ENCODE results near the gene ULK2. TPM values are rescaled to one million over a fixed set of nuclear protein-coding genes. Genes with fewer than 3 reads are reported as not detected.

Gene ULK2
- 10 to 100 TPM; 31.6 to 54.8 (median 45.9) TPM for total RNA-seq

GRCh38 chr17:19867329-19868078 lies at the start of gene ULK2:
Gene ULK2 (minus strand): TSS chr17:19867936. CDS start chr17:19867417, 519 bp downstream.
- peak within 1 kb of the TSS; percentile 82 to 95 (median 88) for H3K27ac ChIP-seq
- peak in 1 of 2 donors; percentile 73 for TF ChIP-seq EP300 (IDR thresholded peaks at IDR 0.05)
- TF ChIP-seq CTCF (IDR thresholded peaks at IDR 0.05), result peak in 4 of 5 experiments; percentile 19 to 52 (median 38)
- peak; percentile 85 to 87 for TF ChIP-seq POLR2A (IDR thresholded peaks at IDR 0.05)

GRCh38 chr17:19915245-19915978 lies 47.7 kb upstream of the ULK2 start:
- TF ChIP-seq CTCF (IDR thresholded peaks at IDR 0.05), result no peak
- no peak for TF ChIP-seq EP300 (IDR thresholded peaks at IDR 0.05)
- no peak for TF ChIP-seq POLR2A (IDR thresholded peaks at IDR 0.05)
- H3K27ac ChIP-seq, result no peak overlapping the region
- no peak overlapping the region for H3K4me3 ChIP-seq
- no peaks in the 10 kb centered on the region for H3K4me1 ChIP-seq
- 95 to 100% methylated on average over 2 of the region's 2 CpGs for WGBS, 2 donors
- peaks cover 0 to 95% (median 12%) of the 10 kb centered on the region in 3 donors for H3K36me3 ChIP-seq
- H3K27me3 ChIP-seq, result no peaks in the 10 kb centered on the region
- DNase-seq (ENCODE audit: low spot score in 2 of 2), result no peak
- no peaks in the 10 kb centered on the region for H3K9me3 ChIP-seq

More at GRCh38 chr17:19867329-19868078, at the start of gene ULK2:
- peaks cover 0 to 26% (median 0%) of the 10 kb centered on the region in 4 donors for H3K4me1 ChIP-seq
- 0 to 1% methylated on average over 11 to 15 of the region's 111 CpGs for WGBS, 2 donors
- H3K36me3 ChIP-seq, result peaks cover 0 to 13% (median 0%) of the 10 kb centered on the region in 3 donors
- peak in 1 of 2 donors; percentile 7 for DNase-seq (ENCODE audit: low spot score in 2 of 2)
- no peaks in the 10 kb centered on the region for H3K27me3 ChIP-seq
- H3K4me3 ChIP-seq, result peak within 1 kb of the TSS; percentile 83 to 97 (median 90)
- H3K9me3 ChIP-seq, result no peaks in the 10 kb centered on the region

- no peak for TF ChIP-seq EP300 (IDR thresholded peaks at IDR 0.05)
- no peak for TF ChIP-seq CTCF (IDR thresholded peaks at IDR 0.05)
- TF ChIP-seq POLR2A (IDR thresholded peaks at IDR 0.05), result no peak
- Histone ChIP-seq H3K27me3 (no peaks in the 10 kb centered on the region), H3K4me3 (no peak overlapping the region), H3K4me1 (no peaks in the 10 kb centered on the region), H3K9me3 (no peaks in the 10 kb centered on the region), H3K36me3 (peaks cover 0 to 96% (median 15%) of the 10 kb centered on the region in 3 donors), H3K27ac (no peak overlapping the region)
- DNase-seq (ENCODE audit: low spot score in 2 of 2), result no peak
- WGBS, 2 donors, result 90 to 96% methylated on average over 2 of the region's 2 CpGs
These were observed 43.3 kb upstream of the ULK2 start for GRCh38 chr17:19911033-19911432.

- 96 to 97% methylated on average over 6 of the region's 6 CpGs for WGBS, 2 donors
- H3K9me3 ChIP-seq, result no peaks in the 10 kb centered on the region
- DNase-seq (ENCODE audit: low spot score in 2 of 2), result no peak
- no peak overlapping the region for H3K27ac ChIP-seq
- H3K27me3 ChIP-seq, result no peaks in the 10 kb centered on the region
- H3K36me3 ChIP-seq, result peaks cover 0 to 91% (median 28%) of the 10 kb centered on the region in 3 donors
- H3K4me1 ChIP-seq, result peaks cover 0 to 3% (median 0%) of the 10 kb centered on the region in 4 donors
- no peak overlapping the region for H3K4me3 ChIP-seq
- TF ChIP-seq EP300 (IDR thresholded peaks at IDR 0.05), result no peak
These were observed 41.4 kb upstream of the ULK2 start for GRCh38 chr17:19909139-19909538.

GRCh38 chr17:19905502-19905901 lies 37.8 kb upstream of the ULK2 start:
- TF ChIP-seq CTCF (IDR thresholded peaks at IDR 0.05) (no peak), POLR2A (IDR thresholded peaks at IDR 0.05) (no peak)
- Histone ChIP-seq H3K4me3 (no peak overlapping the region), H3K4me1 (peaks cover 0 to 3% (median 0%) of the 10 kb centered on the region in 4 donors), H3K36me3 (peaks cover 0 to 94% (median 22%) of the 10 kb centered on the region in 3 donors), H3K9me3 (no peaks in the 10 kb centered on the region), H3K27ac (no peak overlapping the region), H3K27me3 (no peaks in the 10 kb centered on the region)
- WGBS, 2 donors, result 76 to 88% methylated on average over 5 of the region's 5 CpGs
- DNase-seq (ENCODE audit: low spot score in 2 of 2), result no peak
